Ascending aorta (tissue), 2 donors: ENCODE measurements around the gene TM9SF1. TPM values are rescaled to one million over a fixed set of nuclear protein-coding genes. Genes with fewer than 3 reads are reported as not detected.

ENCODE experiments used
- DNase-seq, 2 donors: peaks; one replicate each; pipeline ENCODE4 v3.0.0-alpha.2; 2019; ENCODE audit warnings: low spot score in 2 of 2
- H3K27ac ChIP-seq, 2 donors: fragments of 200-600 bp; sonication (generic); one replicate each; pipeline ENCODE4 v1.5.1; 2016 to 2017; ENCODE audit warnings: mild to moderate bottlenecking in 1 of 2
- H3K27me3 ChIP-seq: fragments of 200-600 bp; sonication (generic); one replicate; pipeline ENCODE4 v1.5.1; 2017
- H3K36me3 ChIP-seq, 2 donors: fragments of 200-600 bp; sonication (generic); one replicate each; pipeline ENCODE4 v1.5.1; 2016
- H3K4me1 ChIP-seq, 2 donors: fragments of 200-600 bp; sonication (generic); one replicate each; pipeline ENCODE4 v1.5.1; 2016 to 2017; ENCODE audit warnings: mild to moderate bottlenecking in 1 of 2
- H3K4me3 ChIP-seq, 2 donors: fragments of 200-600 bp; sonication (generic); one replicate each; pipeline ENCODE4 v1.5.1; 2016 to 2017; ENCODE audit warnings: mild to moderate bottlenecking in 1 of 2
- H3K9me3 ChIP-seq, 2 donors: fragments of 200-600 bp; sonication (generic); one replicate each; pipeline ENCODE4 v1.5.1; 2016
- intact Hi-C: fragments of 100-400 bp; cut with DNase I; formaldehyde crosslinking; loops from one replicate; pipeline ENCODE4 v1.15.1; 2023
- total RNA-seq: library from RNA; depleted of rRNA; stranded (reverse); fragments of >200 nt; gene quantifications from one replicate; pipeline ENCODE4 v1.1.0, GENCODE V29; 2016
- TF ChIP-seq, protein P1 (sequence below), 3 experiments: fragments of 200-600 bp in 2 of 3; fragments of 450-650 bp in 1 of 3; sonication (generic) in 2 of 3; IDR thresholded peaks; one replicate each; pipeline ENCODE4 v1.5.1; 2016 to 2019; ENCODE audit warnings: antibody characterized with exemption in 3 of 3, mild to moderate bottlenecking in 1 of 3, moderate library complexity in 1 of 3

The TM9SF1 gene
- total RNA-seq, 1 donor from 2014 or later, result 86.5 TPM

DNA sequence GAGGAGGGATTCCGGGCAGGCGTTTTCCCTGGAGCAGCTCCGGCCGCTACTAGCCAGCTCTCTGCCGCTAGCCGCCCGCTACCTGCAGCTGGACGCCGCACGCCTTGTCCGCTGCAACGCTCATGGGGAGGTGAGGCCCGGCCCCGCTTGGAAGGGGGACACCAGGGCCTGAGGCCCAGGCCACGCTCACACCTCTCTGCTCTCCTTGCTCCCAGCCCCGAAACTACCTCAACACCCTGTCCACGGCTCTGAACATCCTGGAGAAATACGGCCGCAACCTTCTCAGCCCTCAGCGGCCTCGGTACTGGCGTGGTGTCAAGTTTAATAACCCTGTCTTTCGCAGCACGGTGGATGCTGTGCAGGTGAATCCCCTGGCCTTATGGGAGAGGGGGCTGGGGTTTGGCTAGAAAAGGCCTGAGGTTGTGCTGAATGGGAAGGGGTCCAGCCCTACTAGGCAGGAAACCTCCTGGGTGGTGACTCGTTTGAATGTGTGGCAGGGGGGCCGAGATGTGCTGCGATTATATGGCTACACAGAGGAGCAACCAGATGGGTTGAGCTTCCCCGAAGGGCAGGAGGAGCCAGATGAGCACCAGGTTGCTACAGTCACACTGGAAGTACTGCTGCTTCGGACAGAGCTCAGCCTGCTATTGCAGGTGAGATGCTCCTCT is 47.3 kb downstream of the TM9SF1 start:
- no peaks in the 10 kb centered on the region for H3K9me3 ChIP-seq
- TF ChIP-seq, protein P1, sequence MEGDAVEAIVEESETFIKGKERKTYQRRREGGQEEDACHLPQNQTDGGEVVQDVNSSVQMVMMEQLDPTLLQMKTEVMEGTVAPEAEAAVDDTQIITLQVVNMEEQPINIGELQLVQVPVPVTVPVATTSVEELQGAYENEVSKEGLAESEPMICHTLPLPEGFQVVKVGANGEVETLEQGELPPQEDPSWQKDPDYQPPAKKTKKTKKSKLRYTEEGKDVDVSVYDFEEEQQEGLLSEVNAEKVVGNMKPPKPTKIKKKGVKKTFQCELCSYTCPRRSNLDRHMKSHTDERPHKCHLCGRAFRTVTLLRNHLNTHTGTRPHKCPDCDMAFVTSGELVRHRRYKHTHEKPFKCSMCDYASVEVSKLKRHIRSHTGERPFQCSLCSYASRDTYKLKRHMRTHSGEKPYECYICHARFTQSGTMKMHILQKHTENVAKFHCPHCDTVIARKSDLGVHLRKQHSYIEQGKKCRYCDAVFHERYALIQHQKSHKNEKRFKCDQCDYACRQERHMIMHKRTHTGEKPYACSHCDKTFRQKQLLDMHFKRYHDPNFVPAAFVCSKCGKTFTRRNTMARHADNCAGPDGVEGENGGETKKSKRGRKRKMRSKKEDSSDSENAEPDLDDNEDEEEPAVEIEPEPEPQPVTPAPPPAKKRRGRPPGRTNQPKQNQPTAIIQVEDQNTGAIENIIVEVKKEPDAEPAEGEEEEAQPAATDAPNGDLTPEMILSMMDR (IDR thresholded peaks at IDR 0.05), result no peak
- H3K4me3 ChIP-seq, result peak overlapping the region; percentile 76 to 100
- peaks cover 20 to 22% of the 10 kb centered on the region in 2 donors for H3K4me1 ChIP-seq
- H3K27ac ChIP-seq, result peak overlapping the region; percentile 75 to 90
- intact Hi-C loops, result loop anchor here (1.0 to 10.0 kb wide), 6 partner anchors 13 to 843 kb away; partner anchors contain the start of genes BCL2L2, GMPR2, IPO4 and IRF9
- H3K36me3 ChIP-seq, result peaks cover 28 to 41% of the 10 kb centered on the region in 2 donors
- H3K27me3 ChIP-seq, result no peaks in the 10 kb centered on the region
- DNase-seq, result peak in 1 of 2 donors; percentile 63

DNA sequence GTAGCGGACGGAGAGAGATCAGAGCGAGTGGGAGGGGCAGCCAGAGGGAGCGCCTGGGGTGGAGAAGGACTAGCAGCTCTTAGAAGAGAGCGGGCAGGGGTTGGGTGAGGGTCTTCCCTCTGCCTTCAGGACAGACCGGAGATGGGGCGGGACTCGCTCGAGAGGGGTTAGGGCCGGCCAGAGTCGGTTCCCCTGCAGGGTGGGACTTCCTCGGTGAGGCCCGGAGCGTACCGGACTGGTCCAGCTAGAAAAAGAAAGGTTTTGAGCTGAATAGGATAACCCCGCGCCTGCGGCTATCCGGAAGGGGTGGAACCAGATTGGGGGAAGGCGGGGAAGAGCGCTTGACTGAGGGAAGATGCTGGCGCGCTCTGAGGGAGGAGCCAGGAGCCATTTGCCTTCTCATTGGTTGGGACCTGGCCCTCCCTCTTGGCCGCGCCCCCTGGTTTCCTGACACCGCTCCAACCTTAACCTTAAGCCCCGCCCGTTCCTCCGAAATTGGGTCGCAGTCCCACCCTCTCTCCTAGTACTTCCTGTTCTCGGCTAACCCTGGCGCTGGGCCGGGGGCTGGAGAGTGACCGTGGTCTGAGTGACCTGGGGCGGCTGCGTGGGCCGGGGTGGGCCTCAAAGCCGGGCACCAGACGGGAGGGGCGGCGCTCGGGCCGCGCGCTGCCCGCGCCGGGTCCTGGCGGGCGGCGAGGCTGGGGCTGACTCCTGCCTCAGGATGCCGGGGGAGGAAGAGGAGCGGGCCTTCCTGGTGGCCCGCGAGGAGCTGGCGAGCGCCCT is 48.1 kb downstream of the TM9SF1 start, which contains the start of gene RNF31:
Gene RNF31 (plus strand): TSS at position 521 of the 783 bp plus-strand sequence. CDS start 201 bp downstream, at position 722.
- H3K4me3 ChIP-seq, result peak within 1 kb of the TSS; percentile 76 to 100
- intact Hi-C loops, result loop anchor here (1.0 to 10.0 kb wide), 6 partner anchors 14 to 842 kb away; partner anchors contain the start of genes BCL2L2, GMPR2, IPO4 and IRF9
- H3K36me3 ChIP-seq, result peaks cover 28 to 33% of the 10 kb centered on the region in 2 donors
- peak; percentile 95 to 99 for DNase-seq
- H3K4me1 ChIP-seq, result peaks cover 21 to 23% of the 10 kb centered on the region in 2 donors
- TF ChIP-seq, protein P1 (IDR thresholded peaks at IDR 0.05), result no peak
- no peaks in the 10 kb centered on the region for H3K9me3 ChIP-seq
- H3K27me3 ChIP-seq, result no peaks in the 10 kb centered on the region
- H3K27ac ChIP-seq, result peak within 1 kb of the TSS; percentile 75 to 90

GRCh38 chr14:24146453-24146977 is 48.7 kb downstream of the TM9SF1 start, which contains the start of gene PSME2:
Gene PSME2, minus strand, starts transcription at chr14:24146610. Its CDS starts 29 bp downstream, at chr14:24146581.
- DNase-seq, result peak; percentile 94 to 98

DNA sequence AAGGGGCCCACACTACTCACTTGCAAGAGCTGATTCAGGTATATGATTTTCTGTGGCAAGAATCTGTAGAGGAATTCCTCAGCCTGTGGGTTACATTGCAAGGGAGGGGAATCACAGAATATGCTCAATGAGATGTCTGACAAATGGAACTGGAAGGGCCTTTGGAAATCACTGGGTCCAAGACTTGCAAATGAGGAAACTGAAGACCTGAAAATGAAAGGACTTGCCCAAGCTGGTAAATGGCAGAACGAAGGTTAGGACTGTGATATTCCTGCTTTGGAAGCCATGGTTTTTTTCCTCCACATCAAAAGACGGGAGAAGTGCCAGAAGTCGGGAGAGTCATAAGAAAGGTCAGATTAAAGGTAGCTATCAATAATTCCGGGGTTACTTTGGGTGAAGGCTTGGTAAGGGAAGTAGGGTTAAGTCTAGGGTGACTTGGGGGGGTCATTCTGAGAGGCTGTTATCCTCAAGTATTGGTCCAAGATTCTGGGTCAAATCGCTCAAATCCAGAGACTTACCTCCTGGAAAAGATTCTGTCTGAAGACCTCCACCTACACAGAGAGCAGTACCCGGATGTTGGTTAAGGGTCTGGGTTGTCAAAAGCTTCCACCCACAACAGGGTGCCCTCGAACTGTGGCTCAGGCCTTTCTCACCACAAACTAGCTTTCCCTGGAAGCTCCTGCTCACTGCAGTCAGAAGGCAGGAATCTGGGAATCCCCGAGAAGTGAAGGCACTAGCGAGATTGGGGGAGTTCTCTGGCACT is 49.4 kb downstream of the TM9SF1 start:
- TF ChIP-seq, protein P1 (IDR thresholded peaks at IDR 0.05), result no peak
- peaks cover 16 to 20% of the 10 kb centered on the region in 2 donors for H3K36me3 ChIP-seq
- H3K27me3 ChIP-seq, result no peaks in the 10 kb centered on the region
- no peak for DNase-seq
- H3K9me3 ChIP-seq, result no peaks in the 10 kb centered on the region
- H3K4me1 ChIP-seq, result peaks cover 24 to 26% of the 10 kb centered on the region in 2 donors
- H3K4me3 ChIP-seq, result peak overlapping the region; percentile 76 to 100
- intact Hi-C loops, result loop anchor here (2.0 to 10.0 kb wide), 4 partner anchors 43 to 841 kb away; partner anchors contain the start of genes BCL2L2, GMPR2, IPO4 and NEDD8
- H3K27ac ChIP-seq, result peak overlapping the region; percentile 75 to 90

More at GRCh38 chr14:24146453-24146977, 48.7 kb downstream of the TM9SF1 start, which contains the start of gene PSME2:
- peaks cover 22 to 27% of the 10 kb centered on the region in 2 donors for H3K36me3 ChIP-seq
- H3K27ac ChIP-seq, result peak within 1 kb of the TSS; percentile 75 to 90
- TF ChIP-seq, protein P1 (IDR thresholded peaks at IDR 0.05), result no peak
- H3K4me3 ChIP-seq, result peak within 1 kb of the TSS; percentile 76 to 100
- no peaks in the 10 kb centered on the region for H3K27me3 ChIP-seq
- H3K9me3 ChIP-seq, result no peaks in the 10 kb centered on the region
- intact Hi-C loops, result loop anchor here (2.0 to 10.0 kb wide), 4 partner anchors 42 to 842 kb away; partner anchors contain the start of genes BCL2L2, GMPR2, IPO4 and NEDD8
- peaks cover 24 to 26% of the 10 kb centered on the region in 2 donors for H3K4me1 ChIP-seq
